KMS-11 (cell line): ENCODE measurements around the gene NSL1.

Experiments used
- H2AFZ ChIP-seq: fragments of 200-600 bp; sonication (generic); 2 replicates; pipeline ENCODE4 v1.6.1; 2016; ENCODE audit warnings: antibody characterized with exemption, mixed run types, low read depth
- H3K27ac ChIP-seq: fragments of 200-600 bp; sonication (generic); 2 replicates; pipeline ENCODE4 v1.6.1; 2016; ENCODE audit warnings: mild to moderate bottlenecking, mixed run types
- H3K27me3 ChIP-seq: fragments of 200-600 bp; sonication (generic); 2 replicates; pipeline ENCODE4 v1.6.1; 2017; ENCODE audit warnings: mild to moderate bottlenecking, low read depth, mixed run types, moderate library complexity; ENCODE audit not compliant: insufficient read depth
- H3K36me3 ChIP-seq: fragments of 200-600 bp; sonication (generic); 2 replicates; pipeline ENCODE4 v1.6.1; 2017; ENCODE audit warnings: mild to moderate bottlenecking, mixed run types; ENCODE audit not compliant: insufficient read depth
- H3K4me1 ChIP-seq: fragments of 200-600 bp; sonication (generic); 2 replicates; pipeline ENCODE4 v1.6.1; 2016; ENCODE audit warnings: mild to moderate bottlenecking, low read depth, mixed run types; ENCODE audit not compliant: poor library complexity, severe bottlenecking
- H3K4me2 ChIP-seq: fragments of 200-600 bp; sonication (generic); 2 replicates; pipeline ENCODE4 v1.7.0; 2016; ENCODE audit warnings: mild to moderate bottlenecking, mixed run types
- H3K4me3 ChIP-seq: fragments of 200-600 bp; sonication (generic); IDR thresholded peaks from 2 replicates; pipeline ENCODE4 v1.6.1; 2017; ENCODE audit warnings: low read depth, low read length, mixed read lengths; ENCODE audit not compliant: insufficient read depth
- H3K79me2 ChIP-seq: fragments of 200-600 bp; sonication (generic); 2 replicates; pipeline ENCODE4 v1.6.1; 2016; ENCODE audit warnings: low read depth, mixed run types; ENCODE audit not compliant: insufficient read depth
- H3K9ac ChIP-seq: fragments of 200-600 bp; sonication (generic); 2 replicates; pipeline ENCODE4 v1.6.1; 2016; ENCODE audit warnings: mild to moderate bottlenecking, mixed run types
- H4K20me1 ChIP-seq: fragments of 200-600 bp; sonication (generic); 2 replicates; pipeline ENCODE4 v1.6.1; 2016; ENCODE audit warnings: mild to moderate bottlenecking, mixed run types; ENCODE audit not compliant: insufficient read depth
- TF ChIP-seq, protein P1 (sequence below): fragments of 200-600 bp; sonication (generic); conservative IDR thresholded peaks from 2 replicates; pipeline ENCODE4 v1.6.1; 2017; ENCODE audit warnings: low read depth, mild to moderate bottlenecking, antibody characterized with exemption, low read length, moderate library complexity, mixed read lengths

Gene NSL1

DNA sequence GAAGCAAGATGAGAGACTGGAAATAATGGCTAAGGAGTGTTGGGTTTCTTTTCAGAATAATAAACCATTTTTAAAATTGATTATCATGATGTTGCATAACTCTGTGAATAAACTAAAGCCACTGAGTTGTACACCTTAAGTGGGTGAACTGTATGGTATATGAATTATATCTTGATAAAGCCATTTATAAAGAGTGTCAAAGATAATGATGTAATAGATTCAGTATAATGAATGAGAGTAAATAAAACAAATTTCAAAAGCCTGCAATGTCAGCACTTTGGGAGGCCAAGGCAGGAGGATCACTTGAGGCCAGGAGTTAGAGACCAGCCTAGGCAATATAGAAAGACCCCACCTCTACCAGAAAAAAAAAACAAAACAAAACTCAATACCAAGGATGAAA lies 16.3 kb downstream of the NSL1 start:
- Histone ChIP-seq H3K4me1 (peaks cover 8% of the 10 kb centered on the region), H3K4me2 (no peak overlapping the region), H3K27me3 (no peaks in the 10 kb centered on the region), H2AFZ (no peak overlapping the region), H3K27ac (no peak overlapping the region), H3K4me3 (no peak overlapping the region), H3K36me3 (no peaks in the 10 kb centered on the region), H3K79me2 (no peaks in the 10 kb centered on the region), H3K9ac (no peak overlapping the region), H4K20me1 (no peaks in the 10 kb centered on the region)
- TF ChIP-seq, protein P1, sequence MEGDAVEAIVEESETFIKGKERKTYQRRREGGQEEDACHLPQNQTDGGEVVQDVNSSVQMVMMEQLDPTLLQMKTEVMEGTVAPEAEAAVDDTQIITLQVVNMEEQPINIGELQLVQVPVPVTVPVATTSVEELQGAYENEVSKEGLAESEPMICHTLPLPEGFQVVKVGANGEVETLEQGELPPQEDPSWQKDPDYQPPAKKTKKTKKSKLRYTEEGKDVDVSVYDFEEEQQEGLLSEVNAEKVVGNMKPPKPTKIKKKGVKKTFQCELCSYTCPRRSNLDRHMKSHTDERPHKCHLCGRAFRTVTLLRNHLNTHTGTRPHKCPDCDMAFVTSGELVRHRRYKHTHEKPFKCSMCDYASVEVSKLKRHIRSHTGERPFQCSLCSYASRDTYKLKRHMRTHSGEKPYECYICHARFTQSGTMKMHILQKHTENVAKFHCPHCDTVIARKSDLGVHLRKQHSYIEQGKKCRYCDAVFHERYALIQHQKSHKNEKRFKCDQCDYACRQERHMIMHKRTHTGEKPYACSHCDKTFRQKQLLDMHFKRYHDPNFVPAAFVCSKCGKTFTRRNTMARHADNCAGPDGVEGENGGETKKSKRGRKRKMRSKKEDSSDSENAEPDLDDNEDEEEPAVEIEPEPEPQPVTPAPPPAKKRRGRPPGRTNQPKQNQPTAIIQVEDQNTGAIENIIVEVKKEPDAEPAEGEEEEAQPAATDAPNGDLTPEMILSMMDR = no peak

- Histone ChIP-seq H3K4me2 (no peak overlapping the region), H3K9ac (no peak overlapping the region)
These were observed 17.0 kb downstream of the NSL1 start for GRCh38 chr1:212774584-212774983.

DNA sequence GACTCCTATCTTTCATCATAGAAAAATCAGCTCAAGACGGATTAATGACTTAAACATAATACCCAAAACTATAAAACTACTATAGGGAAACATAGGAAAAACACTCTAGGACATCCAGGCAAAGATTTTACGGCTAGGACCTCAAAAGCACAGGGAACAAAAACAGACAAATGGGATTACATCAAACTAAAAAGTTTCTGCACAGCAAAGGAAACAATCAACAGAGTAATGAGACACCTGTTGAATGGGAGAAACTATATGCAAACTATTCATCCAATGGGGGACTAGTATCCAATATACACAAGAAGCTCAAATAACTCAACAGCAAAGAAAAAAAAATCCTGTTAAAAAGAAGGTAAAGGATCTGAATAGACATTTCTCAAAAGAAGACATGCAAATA lies 18.6 kb downstream of the NSL1 start:
- Histone ChIP-seq H3K4me2 (no peak overlapping the region), H3K36me3 (no peaks in the 10 kb centered on the region), H3K27me3 (no peaks in the 10 kb centered on the region), H4K20me1 (no peaks in the 10 kb centered on the region), H2AFZ (no peak overlapping the region), H3K4me3 (no peak overlapping the region), H3K9ac (no peak overlapping the region), H3K79me2 (no peaks in the 10 kb centered on the region), H3K27ac (no peak overlapping the region), H3K4me1 (peaks cover 20% of the 10 kb centered on the region)
- TF ChIP-seq, protein P1 = no peak

More at GRCh38 chr1:212774584-212774983, 17.0 kb downstream of the NSL1 start:
- no peak overlapping the region for H2AFZ ChIP-seq
- TF ChIP-seq, protein P1 = no peak
- no peak overlapping the region for H3K27ac ChIP-seq
- H3K4me3 ChIP-seq = no peak overlapping the region
- peaks cover 15% of the 10 kb centered on the region for H3K4me1 ChIP-seq
- H3K27me3 ChIP-seq = no peaks in the 10 kb centered on the region
- H3K79me2 ChIP-seq = no peaks in the 10 kb centered on the region
- H3K36me3 ChIP-seq = no peaks in the 10 kb centered on the region
- H4K20me1 ChIP-seq = no peaks in the 10 kb centered on the region

- Histone ChIP-seq H3K36me3 (no peaks in the 10 kb centered on the region), H3K4me1 (peaks cover 20% of the 10 kb centered on the region), H3K27ac (no peak overlapping the region), H3K4me2 (no peak overlapping the region), H3K4me3 (no peak overlapping the region), H3K79me2 (0 out of 2 replicates have a peak, but pooled peaks cover 3% of the 10 kb centered on the region), H4K20me1 (no peaks in the 10 kb centered on the region), H2AFZ (no peak overlapping the region), H3K9ac (no peak overlapping the region), H3K27me3 (no peaks in the 10 kb centered on the region)
- TF ChIP-seq, protein P1 = no peak
These were observed 20.2 kb downstream of the NSL1 start for GRCh38 chr1:212771341-212771740.
